GM13977 (cell line): Measurements from ENCODE around the gene OLIG1.

Source experiments
- DNase-seq: peaks from one replicate; pipeline ENCODE4 v3.0.0; 2012; ENCODE audit warnings: low spot score
- in situ Hi-C: fragments of 300-500 bp; cut with MboI; formaldehyde crosslinking; loops from one replicate; pipeline ENCODE4 v1.12.0; 2022; ENCODE audit warnings: low sequenced_read_pairs, low pct_unique_long_range_greater_than_20kb, mixed read lengths, inconsistent platforms; ENCODE audit not compliant: unreplicated experiment
- TF ChIP-seq, protein P1 (sequence below): IDR thresholded peaks from 2 replicates; pipeline ENCODE4 v1.5.1; 2012; ENCODE audit warnings: mild to moderate bottlenecking, control low read depth; ENCODE audit not compliant: insufficient read depth; ENCODE audit errors: extremely low read depth, missing control alignments

The OLIG1 gene

GRCh38 chr21:33088384-33088783, 18.4 kb downstream of the OLIG1 start:
- no peak for DNase-seq
- in situ Hi-C loops, result no loop called here

GRCh38 chr21:33089395-33090119, 19.6 kb downstream of the OLIG1 start:
- no peak for DNase-seq
- TF ChIP-seq, protein P1, sequence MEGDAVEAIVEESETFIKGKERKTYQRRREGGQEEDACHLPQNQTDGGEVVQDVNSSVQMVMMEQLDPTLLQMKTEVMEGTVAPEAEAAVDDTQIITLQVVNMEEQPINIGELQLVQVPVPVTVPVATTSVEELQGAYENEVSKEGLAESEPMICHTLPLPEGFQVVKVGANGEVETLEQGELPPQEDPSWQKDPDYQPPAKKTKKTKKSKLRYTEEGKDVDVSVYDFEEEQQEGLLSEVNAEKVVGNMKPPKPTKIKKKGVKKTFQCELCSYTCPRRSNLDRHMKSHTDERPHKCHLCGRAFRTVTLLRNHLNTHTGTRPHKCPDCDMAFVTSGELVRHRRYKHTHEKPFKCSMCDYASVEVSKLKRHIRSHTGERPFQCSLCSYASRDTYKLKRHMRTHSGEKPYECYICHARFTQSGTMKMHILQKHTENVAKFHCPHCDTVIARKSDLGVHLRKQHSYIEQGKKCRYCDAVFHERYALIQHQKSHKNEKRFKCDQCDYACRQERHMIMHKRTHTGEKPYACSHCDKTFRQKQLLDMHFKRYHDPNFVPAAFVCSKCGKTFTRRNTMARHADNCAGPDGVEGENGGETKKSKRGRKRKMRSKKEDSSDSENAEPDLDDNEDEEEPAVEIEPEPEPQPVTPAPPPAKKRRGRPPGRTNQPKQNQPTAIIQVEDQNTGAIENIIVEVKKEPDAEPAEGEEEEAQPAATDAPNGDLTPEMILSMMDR, result no peak
- in situ Hi-C loops, result no loop called here

More at GRCh38 chr21:33088384-33088783, 18.4 kb downstream of the OLIG1 start:
- TF ChIP-seq, protein P1, result no peak

DNA sequence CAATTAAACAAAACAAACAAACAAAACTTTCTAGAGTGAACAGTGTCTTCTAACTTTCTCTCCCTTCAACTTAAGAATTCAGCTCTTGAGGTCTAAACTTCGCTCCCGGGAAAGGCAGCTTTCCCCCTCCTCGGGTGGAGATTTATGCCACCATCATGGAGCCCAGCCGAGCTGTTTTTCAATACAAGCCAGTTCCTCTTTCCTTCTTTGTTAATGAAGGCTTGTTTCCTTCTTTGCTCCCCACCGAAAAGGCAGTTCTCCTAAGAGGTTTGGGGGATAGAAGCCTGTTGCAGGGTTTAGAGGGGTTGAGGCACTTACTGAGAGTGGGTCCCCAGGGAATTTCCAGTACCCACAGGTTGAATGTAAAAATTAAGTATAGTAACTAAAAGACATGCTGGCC, 26.5 kb downstream of the OLIG1 start:
- DNase-seq, result no peak
- TF ChIP-seq, protein P1, result no peak
- in situ Hi-C loops, result no loop called here

- TF ChIP-seq, protein P1, result no peak
- in situ Hi-C loops, result no loop called here
Observed at GRCh38 chr21:33099131-33099530, 29.2 kb downstream of the OLIG1 start.

GRCh38 chr21:33101300-33101911, 31.5 kb downstream of the OLIG1 start:
- in situ Hi-C loops, result no loop called here
- TF ChIP-seq, protein P1, result no peak
- DNase-seq, result no peak

More at GRCh38 chr21:33099131-33099530, 29.2 kb downstream of the OLIG1 start:
- no peak for DNase-seq

DNA sequence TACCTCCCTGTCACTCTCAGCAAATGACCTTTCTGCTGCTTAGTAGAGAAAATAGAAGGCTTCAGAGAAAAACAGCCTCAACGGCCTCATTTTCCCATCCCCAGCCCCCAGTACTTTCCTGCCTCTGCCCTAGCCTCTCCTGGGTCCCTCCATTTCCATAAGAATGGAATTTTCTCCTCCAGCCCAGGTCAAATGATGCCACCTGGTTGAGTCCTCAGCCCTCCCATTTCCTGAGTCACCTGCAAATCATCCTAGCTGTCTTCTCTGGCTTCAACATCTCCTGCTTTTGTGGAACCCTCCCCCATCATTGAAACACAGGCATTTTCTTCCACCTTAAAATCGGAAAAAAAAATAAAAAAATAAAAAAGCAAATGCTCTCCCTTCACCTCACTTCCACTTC, 35.1 kb downstream of the OLIG1 start:
- DNase-seq, result no peak
- in situ Hi-C loops, result no loop called here
- TF ChIP-seq, protein P1, result no peak
